Uterus (tissue), 4 donors: Measurements from ENCODE around the gene TOR1A. TPM values are rescaled to one million over a fixed set of nuclear protein-coding genes. Genes with fewer than 3 reads are reported as not detected.

Experiments used
- DNase-seq, 2 donors: peaks; one replicate each; pipeline ENCODE4 v3.0.0-alpha.2; 2019 to 2020
- H3K27ac ChIP-seq, 2 donors: fragments of 200-600 bp; sonication (generic); 1 replicate in 1 of 2; 2 replicates in 1 of 2; pipeline ENCODE4 v1.5.1; 2016 to 2018
- H3K27me3 ChIP-seq, 2 donors: fragments of 200-600 bp; sonication (generic); one replicate each; pipeline ENCODE4 v1.5.1; 2018 to 2019; ENCODE audit warnings: control low read depth in 1 of 2
- H3K36me3 ChIP-seq, 2 donors: fragments of 200-600 bp; sonication (generic); one replicate each; pipeline ENCODE4 v1.5.1; 2019; ENCODE audit warnings: control low read depth in 1 of 2
- H3K4me1 ChIP-seq, 2 donors: fragments of 200-600 bp; sonication (generic); one replicate each; pipeline ENCODE4 v1.5.1; 2018 to 2019; ENCODE audit warnings: control low read depth in 1 of 2
- H3K4me3 ChIP-seq, 2 donors: fragments of 200-600 bp; sonication (generic); 1 replicate in 1 of 2; 2 replicates in 1 of 2; pipeline ENCODE4 v1.5.1; 2018 to 2019; ENCODE audit warnings: mild to moderate bottlenecking in 1 of 2
- H3K9me3 ChIP-seq, 2 donors: fragments of 200-600 bp; sonication (generic); one replicate each; pipeline ENCODE4 v1.5.1; 2019; ENCODE audit warnings: control low read depth in 1 of 2
- POLR2A ChIP-seq, 2 donors: fragments of 450-650 bp; IDR thresholded peaks; one replicate each; pipeline ENCODE4 v1.6.1; 2016; ENCODE audit warnings: antibody characterized with exemption in 2 of 2, mild to moderate bottlenecking in 1 of 2, moderate library complexity in 1 of 2
- intact Hi-C: fragments of 100-400 bp; cut with DNase I; formaldehyde crosslinking; loops from one replicate; pipeline ENCODE4 v1.15.1; 2023; ENCODE audit warnings: low total_unique reads
- total RNA-seq, 4 donors: library from RNA; depleted of rRNA in 3 of 4; stranded (reverse); fragments of >200 nt in 3 of 4; gene quantifications; one replicate each; pipeline versions ENCODE4 v1.1.0 to v1.2.4, GENCODE V29; 2014 to 2023
- TF ChIP-seq, protein P1 (sequence below), 4 experiments: fragments of 200-600 bp in 2 of 4; fragments of 450-650 bp in 2 of 4; sonication (generic) in 2 of 4; IDR thresholded peaks; one replicate each; pipeline ENCODE4 v1.5.1; 2016 to 2019; ENCODE audit warnings: antibody characterized with exemption in 4 of 4, mild to moderate bottlenecking in 2 of 4, moderate library complexity in 1 of 4
- donor health status: DM: yes; HTN: yes; CAD: no.

TOR1A gene
- total RNA-seq, 4 donors from 2014 or later, result 13.1 to 40.3 (median 33.0) TPM

DNA sequence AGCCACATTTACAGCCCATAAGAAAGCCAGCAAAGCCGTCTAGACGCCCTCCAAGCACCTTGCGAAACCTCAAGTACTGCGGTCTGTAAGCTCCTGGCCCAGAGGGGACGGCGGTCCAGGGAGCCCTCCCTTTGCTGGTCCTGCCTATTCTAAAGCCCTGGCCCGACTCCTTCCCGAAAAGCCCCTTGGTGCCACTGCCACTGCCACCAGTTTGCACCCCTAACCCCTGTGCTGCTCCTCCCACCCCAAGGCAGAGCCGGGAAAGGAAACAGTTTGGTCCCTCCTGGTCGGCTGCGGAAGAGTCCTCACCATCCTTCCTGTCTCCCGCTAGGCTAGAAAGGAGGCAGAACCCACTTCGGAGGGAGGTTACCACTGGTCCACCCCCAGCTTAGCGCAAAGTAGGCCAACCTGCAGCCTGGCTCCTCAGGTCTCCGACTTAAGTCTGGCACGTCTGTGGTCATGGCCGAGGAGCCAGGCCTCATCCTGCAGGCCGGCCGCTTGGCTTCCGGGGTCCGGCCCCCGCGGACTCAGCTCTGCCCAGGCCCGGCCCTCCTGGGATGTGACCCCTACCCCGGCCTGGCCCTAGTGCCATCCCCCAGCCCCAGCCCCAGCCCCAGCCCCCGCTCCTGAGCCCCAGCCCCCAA is 916 bp downstream of the TOR1A start:
- peak overlapping the region; percentile 76 to 85 for H3K27ac ChIP-seq
- peaks cover 0 to 5% of the 10 kb centered on the region in 2 donors for H3K4me1 ChIP-seq
- TF ChIP-seq, protein P1, sequence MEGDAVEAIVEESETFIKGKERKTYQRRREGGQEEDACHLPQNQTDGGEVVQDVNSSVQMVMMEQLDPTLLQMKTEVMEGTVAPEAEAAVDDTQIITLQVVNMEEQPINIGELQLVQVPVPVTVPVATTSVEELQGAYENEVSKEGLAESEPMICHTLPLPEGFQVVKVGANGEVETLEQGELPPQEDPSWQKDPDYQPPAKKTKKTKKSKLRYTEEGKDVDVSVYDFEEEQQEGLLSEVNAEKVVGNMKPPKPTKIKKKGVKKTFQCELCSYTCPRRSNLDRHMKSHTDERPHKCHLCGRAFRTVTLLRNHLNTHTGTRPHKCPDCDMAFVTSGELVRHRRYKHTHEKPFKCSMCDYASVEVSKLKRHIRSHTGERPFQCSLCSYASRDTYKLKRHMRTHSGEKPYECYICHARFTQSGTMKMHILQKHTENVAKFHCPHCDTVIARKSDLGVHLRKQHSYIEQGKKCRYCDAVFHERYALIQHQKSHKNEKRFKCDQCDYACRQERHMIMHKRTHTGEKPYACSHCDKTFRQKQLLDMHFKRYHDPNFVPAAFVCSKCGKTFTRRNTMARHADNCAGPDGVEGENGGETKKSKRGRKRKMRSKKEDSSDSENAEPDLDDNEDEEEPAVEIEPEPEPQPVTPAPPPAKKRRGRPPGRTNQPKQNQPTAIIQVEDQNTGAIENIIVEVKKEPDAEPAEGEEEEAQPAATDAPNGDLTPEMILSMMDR (IDR thresholded peaks at IDR 0.05), result no peak
- TF ChIP-seq POLR2A (IDR thresholded peaks at IDR 0.05), result no peak
- intact Hi-C loops, result no loop called here
- no peaks in the 10 kb centered on the region for H3K9me3 ChIP-seq
- no peaks in the 10 kb centered on the region for H3K27me3 ChIP-seq
- DNase-seq, result no peak
- no peaks in the 10 kb centered on the region for H3K36me3 ChIP-seq
- H3K4me3 ChIP-seq, result peak overlapping the region; percentile 83 to 97

DNA sequence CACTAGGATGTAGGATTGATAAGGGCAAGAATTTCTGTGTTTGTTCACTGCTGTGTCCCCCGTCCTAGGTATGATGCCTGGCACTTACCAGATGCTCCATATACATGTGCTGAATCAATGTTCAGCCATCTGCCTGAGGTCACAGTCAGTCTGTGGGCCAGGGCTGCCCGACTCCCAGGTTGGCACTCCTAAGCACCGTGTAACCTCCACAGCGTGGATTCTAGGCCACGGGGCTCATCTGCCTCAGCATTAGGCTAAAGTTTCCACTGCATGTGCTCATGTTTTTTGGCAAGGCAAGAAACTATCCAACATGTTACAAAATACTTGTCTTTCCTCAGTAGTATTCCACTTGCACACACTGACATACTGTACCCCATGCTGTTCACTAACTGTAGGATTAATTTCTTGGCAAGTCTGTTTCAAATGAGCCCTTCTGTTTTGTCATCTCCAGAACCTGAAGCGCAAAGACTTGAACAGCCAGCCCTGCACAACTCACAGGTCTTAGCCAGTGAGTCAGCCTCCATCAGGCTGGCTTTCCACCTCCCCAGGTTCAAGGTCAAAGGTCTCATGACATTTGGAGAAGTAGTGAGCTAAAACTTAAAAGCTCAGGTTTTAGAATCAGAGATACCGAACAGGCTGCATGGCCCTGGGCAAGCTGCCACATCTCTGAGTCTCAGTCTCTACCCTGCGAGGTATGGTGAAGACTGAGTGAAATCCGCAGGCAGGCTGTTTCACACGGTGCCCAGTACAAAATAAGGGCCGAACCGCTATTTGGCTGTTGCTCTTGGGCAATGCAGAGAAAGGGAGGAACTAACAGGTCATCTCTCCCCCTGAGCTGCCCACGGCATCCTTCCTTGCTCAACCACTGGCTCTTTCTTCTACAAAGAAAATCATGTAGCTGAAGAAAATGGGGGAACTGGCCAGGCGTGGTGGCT is 7.2 kb downstream of the TOR1A start:
- no peaks in the 10 kb centered on the region for H3K4me1 ChIP-seq
- no peak for DNase-seq
- H3K27me3 ChIP-seq, result no peaks in the 10 kb centered on the region
- H3K27ac ChIP-seq, result no peak overlapping the region
- no peak overlapping the region for H3K4me3 ChIP-seq
- no peaks in the 10 kb centered on the region for H3K36me3 ChIP-seq
- H3K9me3 ChIP-seq, result no peaks in the 10 kb centered on the region
- intact Hi-C loops, result no loop called here
- TF ChIP-seq, protein P1 (IDR thresholded peaks at IDR 0.05), result no peak
- TF ChIP-seq POLR2A (IDR thresholded peaks at IDR 0.05), result no peak

DNA sequence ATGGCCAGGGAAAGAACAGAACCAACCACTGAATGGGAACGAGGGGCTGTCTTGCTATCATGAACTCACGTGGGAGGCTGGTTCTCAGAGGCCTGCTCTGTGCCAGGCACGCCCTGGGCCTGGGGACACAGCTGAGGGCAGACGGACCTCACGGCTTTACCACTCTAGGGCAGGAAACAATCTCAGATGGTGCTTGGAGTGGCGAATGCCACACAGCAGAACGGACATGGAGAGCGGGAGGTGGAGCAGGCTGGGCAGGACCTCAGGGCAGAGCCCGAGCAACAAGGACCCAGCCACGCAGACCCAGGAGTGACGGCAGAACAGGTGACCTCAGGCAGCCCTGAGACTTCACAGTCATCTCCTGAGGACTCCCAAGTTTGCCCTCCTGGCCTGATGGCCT is 8.7 kb downstream of the TOR1A start:
- TF ChIP-seq, protein P1 (IDR thresholded peaks at IDR 0.05), result no peak
- TF ChIP-seq POLR2A (IDR thresholded peaks at IDR 0.05), result no peak
- H3K27me3 ChIP-seq, result no peaks in the 10 kb centered on the region
- no peaks in the 10 kb centered on the region for H3K36me3 ChIP-seq
- no peaks in the 10 kb centered on the region for H3K4me1 ChIP-seq
- no peak overlapping the region for H3K4me3 ChIP-seq
- intact Hi-C loops, result no loop called here
- no peak overlapping the region for H3K27ac ChIP-seq
- H3K9me3 ChIP-seq, result no peaks in the 10 kb centered on the region
- DNase-seq, result no peak

DNA sequence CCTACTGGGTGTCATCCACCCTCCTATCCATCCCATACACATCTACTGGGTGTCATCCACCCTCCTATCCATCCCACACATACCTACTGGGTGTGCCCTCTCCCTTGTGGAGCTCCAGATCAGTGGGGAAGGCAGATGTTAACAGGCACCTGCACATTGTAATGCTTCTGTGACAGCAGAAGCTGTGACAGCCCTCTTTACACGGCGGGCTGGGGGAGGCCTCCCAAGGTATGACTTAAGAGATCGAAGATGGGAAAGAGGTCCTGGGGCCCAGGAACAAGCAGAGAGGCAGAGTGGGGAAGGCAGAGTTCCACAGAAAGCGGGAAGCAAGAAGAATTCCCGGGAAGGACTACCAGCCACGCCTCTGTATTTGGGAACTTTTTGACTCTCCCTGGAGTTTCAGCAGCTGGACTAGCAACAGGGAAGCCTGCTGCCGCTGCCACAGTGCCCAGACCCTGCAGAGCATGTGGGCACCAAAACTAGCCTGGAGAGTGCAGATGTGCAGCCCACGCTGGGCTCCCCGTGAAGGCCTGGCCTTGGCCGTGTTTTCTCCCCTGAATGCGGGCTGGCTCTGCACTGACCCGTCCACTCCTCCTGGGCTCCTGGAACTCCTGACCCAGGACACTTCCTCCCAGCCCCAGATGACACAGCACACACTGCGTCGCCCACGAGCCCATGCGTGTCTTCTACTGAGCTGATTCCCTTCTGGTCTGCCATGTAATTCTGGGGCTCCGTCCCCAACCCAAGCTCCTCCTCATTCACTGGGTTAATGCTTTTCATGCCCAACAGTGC is 9.3 kb downstream of the TOR1A start:
- Histone ChIP-seq H3K9me3 (no peaks in the 10 kb centered on the region), H3K4me3 (no peak overlapping the region), H3K27me3 (no peaks in the 10 kb centered on the region), H3K4me1 (no peaks in the 10 kb centered on the region), H3K27ac (no peak overlapping the region), H3K36me3 (no peaks in the 10 kb centered on the region)
- TF ChIP-seq, protein P1 (IDR thresholded peaks at IDR 0.05), result no peak
- no peak for TF ChIP-seq POLR2A (IDR thresholded peaks at IDR 0.05)
- DNase-seq, result no peak
- intact Hi-C loops, result no loop called here
